Measurements from ENCODE around the gene GALNT17.

DNA sequence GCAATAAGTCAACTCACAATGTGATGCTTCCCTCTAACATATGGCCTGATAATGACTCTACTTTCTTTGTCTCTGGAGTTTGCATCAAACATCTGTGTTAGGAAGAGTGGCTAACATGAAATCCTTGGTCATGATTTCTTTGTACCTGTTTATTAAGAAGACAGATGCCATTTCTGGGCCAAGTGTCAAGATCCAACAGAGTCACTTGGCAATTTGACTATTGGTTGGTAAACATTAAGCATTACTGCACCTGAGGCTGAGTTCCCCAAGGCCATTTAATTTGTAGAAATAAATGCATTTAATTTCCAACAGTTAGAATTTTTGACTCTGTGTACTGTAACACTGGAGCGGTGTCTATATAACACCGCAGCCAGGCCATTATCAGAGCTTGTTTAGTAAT, 403.7 kb downstream of the GALNT17 start:
- TF ChIP-seq EZH2 (IDR thresholded peaks at IDR 0.05; ENCODE audit: low read length, unreplicated experiment) = no peak
- TF ChIP-seq, protein P1, sequence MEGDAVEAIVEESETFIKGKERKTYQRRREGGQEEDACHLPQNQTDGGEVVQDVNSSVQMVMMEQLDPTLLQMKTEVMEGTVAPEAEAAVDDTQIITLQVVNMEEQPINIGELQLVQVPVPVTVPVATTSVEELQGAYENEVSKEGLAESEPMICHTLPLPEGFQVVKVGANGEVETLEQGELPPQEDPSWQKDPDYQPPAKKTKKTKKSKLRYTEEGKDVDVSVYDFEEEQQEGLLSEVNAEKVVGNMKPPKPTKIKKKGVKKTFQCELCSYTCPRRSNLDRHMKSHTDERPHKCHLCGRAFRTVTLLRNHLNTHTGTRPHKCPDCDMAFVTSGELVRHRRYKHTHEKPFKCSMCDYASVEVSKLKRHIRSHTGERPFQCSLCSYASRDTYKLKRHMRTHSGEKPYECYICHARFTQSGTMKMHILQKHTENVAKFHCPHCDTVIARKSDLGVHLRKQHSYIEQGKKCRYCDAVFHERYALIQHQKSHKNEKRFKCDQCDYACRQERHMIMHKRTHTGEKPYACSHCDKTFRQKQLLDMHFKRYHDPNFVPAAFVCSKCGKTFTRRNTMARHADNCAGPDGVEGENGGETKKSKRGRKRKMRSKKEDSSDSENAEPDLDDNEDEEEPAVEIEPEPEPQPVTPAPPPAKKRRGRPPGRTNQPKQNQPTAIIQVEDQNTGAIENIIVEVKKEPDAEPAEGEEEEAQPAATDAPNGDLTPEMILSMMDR (conservative IDR thresholded peaks at IDR 0.05; ENCODE audit: low read depth, low read length) = no peak
- TF ChIP-seq EZH2phosphoT487 (IDR thresholded peaks at IDR 0.05; ENCODE audit: borderline replicate concordance, low read length) = no peak
